Activated naive CD8-positive, alpha-beta T cell (primary cell): Measurements from ENCODE around the gene IKZF4.

Experiments
- H3K27ac Mint-ChIP-seq: one replicate; pipeline ENCODE4 v1.8.0; 2021; ENCODE audit warnings: mixed read lengths
- H3K27me3 Mint-ChIP-seq: one replicate; pipeline ENCODE4 v1.8.0; 2021; ENCODE audit warnings: mixed read lengths
- H3K36me3 Mint-ChIP-seq: one replicate; pipeline ENCODE4 v1.8.0; 2021; ENCODE audit warnings: mixed read lengths
- H3K4me1 Mint-ChIP-seq: one replicate; pipeline ENCODE4 v1.8.0; 2021; ENCODE audit warnings: low read depth, mixed read lengths
- H3K4me3 Mint-ChIP-seq: one replicate; pipeline ENCODE4 v1.8.0; 2021; ENCODE audit warnings: mild to moderate bottlenecking, mixed read lengths
- H3K9me3 Mint-ChIP-seq: one replicate; pipeline ENCODE4 v1.8.0; 2021; ENCODE audit warnings: low read depth, mixed read lengths

Gene IKZF4

DNA sequence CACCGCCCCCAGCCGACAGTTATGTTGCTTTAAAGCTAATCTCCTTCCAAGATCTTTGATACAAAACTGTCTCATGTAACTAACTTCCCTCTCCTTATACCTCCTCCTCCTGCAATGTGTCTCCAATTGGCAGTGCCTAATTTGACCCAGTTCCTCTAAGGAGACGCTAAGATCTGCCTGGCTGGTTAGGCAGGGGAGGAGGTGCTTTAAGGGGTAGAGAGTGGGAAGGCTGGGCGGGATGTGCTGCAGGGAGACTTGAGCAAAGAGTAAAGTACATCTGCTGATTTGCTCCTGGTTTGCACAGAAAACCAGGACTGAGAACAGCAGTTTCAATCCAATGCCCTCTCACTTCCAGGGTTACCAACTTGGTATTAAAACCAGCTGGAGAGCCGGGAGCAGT, 7.4 kb upstream of the IKZF4 start:
- Mint-ChIP-seq H3K36me3 (peaks cover 14% of the 10 kb centered on the region), H3K27ac (no peak overlapping the region), H3K27me3 (no peaks in the 10 kb centered on the region), H3K4me1 (peaks cover 17% of the 10 kb centered on the region), H3K4me3 (no peak overlapping the region), H3K9me3 (no peaks in the 10 kb centered on the region)

DNA sequence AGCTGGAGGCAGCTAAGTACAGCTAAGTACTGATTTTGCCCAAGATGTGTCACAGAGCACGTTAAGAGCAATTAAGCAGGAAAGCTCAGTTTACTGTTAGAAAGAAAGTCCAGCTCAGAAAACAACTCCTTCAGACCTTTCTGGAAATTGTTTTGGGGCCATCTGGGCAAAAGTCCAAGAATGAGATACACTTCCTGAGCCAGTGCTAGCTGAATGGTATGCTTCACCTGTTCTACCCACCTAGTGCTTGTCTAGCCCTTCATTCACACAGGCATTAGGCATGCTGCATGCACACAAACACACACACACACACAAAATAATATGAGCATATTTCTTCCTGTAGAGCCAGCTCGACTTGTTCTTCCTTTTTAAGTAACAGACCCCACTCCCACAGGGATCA, 6.6 kb upstream of the IKZF4 start:
- Mint-ChIP-seq H3K27me3 (no peaks in the 10 kb centered on the region), H3K36me3 (peaks cover 14% of the 10 kb centered on the region), H3K9me3 (no peaks in the 10 kb centered on the region), H3K27ac (no peak overlapping the region), H3K4me1 (peaks cover 13% of the 10 kb centered on the region), H3K4me3 (no peak overlapping the region)

DNA sequence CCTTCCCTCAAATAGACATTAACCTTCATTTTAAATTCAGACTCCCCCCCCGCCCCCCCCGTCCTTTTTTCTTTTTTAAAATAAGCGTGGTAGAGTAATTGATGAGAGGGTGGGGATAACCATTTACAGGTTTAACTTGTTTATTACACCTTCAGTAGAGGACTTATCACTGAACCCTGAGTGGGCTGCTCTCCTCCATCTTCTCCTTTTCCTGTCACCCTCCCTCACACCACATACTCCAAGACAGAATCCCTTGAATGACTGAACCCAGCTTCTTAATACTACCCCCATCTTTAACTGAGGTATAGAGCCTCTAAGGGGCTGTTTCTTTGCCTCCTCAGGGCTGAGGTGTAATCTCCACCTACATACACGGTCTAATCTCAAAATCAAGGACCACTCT, 3.7 kb upstream of the IKZF4 start:
- Mint-ChIP-seq H3K4me1 (peaks cover 21% of the 10 kb centered on the region), H3K9me3 (no peaks in the 10 kb centered on the region), H3K27ac (no peak overlapping the region), H3K27me3 (no peaks in the 10 kb centered on the region), H3K4me3 (no peak overlapping the region), H3K36me3 (peaks cover 11% of the 10 kb centered on the region)

DNA sequence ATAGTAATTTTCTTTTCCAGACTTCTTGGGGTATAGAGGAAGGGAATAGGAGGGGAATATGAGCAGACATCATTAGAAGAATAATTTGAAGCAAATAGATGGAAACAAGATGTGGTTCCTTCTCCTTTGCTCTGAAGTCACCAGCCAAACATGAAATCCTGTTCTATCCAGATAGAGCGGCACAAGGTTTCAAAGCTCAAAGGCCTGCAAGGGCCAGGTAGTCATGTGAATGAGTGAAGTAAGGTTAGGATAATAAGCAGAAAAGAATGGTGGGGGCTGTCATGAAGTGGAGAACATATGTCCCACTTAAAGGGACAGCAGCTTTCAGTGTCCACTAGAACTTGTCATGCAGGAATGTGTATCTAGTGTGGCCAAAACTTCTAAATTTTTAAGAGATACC, 2.5 kb upstream of the IKZF4 start:
- Mint-ChIP-seq H3K4me1 (peaks cover 27% of the 10 kb centered on the region), H3K36me3 (peaks cover 8% of the 10 kb centered on the region), H3K9me3 (no peaks in the 10 kb centered on the region), H3K27me3 (no peaks in the 10 kb centered on the region), H3K4me3 (no peak overlapping the region), H3K27ac (no peak overlapping the region)

DNA sequence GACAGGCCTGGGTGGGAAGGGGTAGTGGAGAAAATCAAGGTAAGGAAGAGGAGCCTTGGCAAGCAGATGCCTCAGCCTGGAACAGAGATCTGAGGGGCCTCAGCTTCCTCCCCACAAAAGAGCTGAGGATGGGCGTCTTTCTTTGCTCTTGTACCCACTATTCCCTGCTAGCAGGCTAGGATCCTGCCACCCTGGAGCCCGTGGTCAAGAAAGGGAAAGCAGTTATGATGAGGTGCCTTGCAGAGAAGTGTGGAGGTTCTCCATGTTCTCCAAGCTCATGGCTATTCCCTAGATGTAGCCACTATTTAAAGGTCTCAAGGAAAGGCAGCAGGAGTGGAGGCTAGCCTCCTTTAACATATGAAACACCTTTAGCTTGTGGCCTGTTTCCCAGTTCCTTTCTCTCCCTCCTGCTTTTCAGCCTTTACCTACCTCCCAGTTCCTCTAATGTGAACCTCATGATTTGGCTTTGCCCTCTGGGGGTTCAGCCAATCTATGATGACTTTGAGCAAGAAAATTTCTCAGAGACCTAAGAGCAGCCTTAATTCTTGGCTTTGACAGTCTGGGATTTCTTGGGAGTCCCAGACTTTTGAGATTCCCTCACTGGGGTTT, 1.1 kb downstream of the IKZF4 start:
- peaks cover 7% of the 10 kb centered on the region for H3K36me3 Mint-ChIP-seq
- H3K9me3 Mint-ChIP-seq: no peaks in the 10 kb centered on the region
- H3K27me3 Mint-ChIP-seq: no peaks in the 10 kb centered on the region
- H3K4me1 Mint-ChIP-seq: peaks cover 30% of the 10 kb centered on the region
- peak overlapping the region; percentile 94 for H3K4me3 Mint-ChIP-seq
- peak overlapping the region; percentile 95 for H3K27ac Mint-ChIP-seq

DNA sequence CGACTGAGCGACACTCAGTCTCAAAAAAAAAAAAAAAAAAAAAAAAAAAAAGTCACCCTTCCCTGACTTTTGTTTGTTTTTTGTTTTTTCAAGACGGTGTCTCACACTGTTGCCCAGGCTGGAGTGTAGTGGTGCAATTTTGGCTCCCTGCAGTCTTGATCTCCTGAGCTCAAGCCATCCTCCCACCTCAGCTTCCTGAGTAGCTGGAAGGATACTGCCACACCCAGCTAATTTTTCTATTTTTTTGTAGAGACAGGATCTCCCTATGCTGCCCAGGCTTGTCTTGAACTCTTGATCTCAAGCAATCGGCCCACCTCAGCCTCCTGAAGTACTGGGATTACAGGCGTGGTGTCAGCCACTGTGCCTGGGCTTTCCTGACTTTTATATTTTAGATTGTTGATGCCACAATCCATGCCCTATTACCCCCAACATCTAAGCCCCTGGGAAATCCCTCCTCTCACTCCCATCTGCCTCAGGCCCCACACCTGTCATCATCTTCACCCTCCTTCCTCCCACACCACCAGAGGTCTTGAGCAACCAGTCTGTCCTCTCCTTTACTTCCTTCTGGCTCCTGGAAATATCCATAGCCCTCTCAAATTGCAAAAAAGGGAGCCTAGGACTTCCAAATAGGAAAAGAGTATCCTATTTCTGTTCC, 7.8 kb downstream of the IKZF4 start:
- Mint-ChIP-seq H3K27me3 (no peaks in the 10 kb centered on the region), H3K4me3 (peak overlapping the region; percentile 35), H3K9me3 (no peaks in the 10 kb centered on the region), H3K4me1 (peaks cover 49% of the 10 kb centered on the region), H3K27ac (peak overlapping the region; percentile 29), H3K36me3 (peaks cover 25% of the 10 kb centered on the region)

DNA sequence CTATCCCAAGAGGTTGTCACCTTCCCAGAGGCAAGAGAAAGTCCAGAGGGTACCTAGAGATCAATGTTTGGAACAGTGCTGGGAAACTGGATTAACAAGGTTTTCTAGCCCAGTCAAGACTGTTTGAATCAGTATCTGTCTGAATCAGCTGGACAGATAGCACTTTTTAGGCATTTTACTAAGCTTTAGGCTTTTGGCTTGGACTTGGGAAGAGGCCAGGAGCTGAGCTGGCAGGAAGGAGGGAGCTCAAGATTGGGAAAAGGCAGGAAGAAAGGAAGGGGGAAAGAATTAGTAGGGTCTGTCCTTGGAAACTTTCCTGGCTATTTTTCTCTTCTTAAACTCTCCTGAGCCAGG, 8.3 kb downstream of the IKZF4 start:
- Mint-ChIP-seq H3K27ac (peak overlapping the region; percentile 29), H3K4me3 (peak overlapping the region; percentile 35), H3K9me3 (no peaks in the 10 kb centered on the region), H3K4me1 (peaks cover 49% of the 10 kb centered on the region), H3K27me3 (no peaks in the 10 kb centered on the region), H3K36me3 (peaks cover 25% of the 10 kb centered on the region)

DNA sequence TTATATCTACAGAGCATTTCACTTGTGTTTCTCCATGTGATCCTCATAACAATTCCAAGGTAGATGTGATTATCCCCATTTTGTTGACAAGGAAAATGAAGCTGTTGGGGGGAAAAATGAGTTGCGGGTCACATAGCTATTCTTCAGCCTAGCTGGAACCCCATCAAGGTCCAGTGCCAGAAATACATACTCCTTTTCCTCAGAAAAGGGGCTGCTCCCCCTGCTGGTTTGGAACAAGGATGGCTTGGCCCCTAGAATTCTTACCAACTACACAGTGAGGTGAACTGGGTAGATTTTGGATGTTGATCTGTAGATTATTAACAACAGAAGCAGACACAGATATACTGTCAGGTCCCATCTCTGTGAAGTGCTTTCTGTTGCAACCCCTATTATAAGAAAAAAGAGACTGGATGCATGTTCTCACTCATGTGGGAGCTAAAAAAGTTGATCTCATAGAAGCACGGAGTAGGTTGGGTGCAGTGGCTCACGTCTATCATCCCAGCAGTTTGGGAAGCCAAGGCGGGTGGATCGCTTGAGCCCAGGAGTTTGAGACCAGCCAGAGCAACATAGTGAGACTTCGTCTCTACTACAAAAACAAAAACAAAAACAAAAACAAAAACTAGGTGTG, 8.9 kb downstream of the IKZF4 start:
- Mint-ChIP-seq H3K4me3 (no peak overlapping the region), H3K27me3 (no peaks in the 10 kb centered on the region), H3K36me3 (peaks cover 25% of the 10 kb centered on the region), H3K4me1 (peaks cover 55% of the 10 kb centered on the region), H3K27ac (peak overlapping the region; percentile 91), H3K9me3 (no peaks in the 10 kb centered on the region)

DNA sequence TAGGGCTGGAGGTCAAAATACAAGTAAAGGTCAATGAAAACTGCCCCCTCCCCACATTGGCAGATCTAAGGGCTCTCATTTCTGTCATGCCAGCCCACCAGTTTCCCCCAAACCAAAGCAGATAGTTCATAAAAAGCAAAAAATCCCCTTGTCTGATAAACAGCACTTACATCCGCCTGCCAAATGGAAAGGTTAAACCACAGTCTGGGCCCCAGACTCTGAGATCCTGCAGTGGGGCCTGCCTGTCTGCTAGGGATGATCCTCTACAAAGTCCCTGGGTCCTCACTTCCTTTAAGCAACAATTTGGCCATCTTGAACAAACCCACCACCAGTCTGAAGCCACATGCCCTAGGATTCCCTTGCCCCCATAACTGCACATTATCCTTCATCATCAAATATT, 11.1 kb downstream of the IKZF4 start:
- Mint-ChIP-seq H3K27me3 (no peaks in the 10 kb centered on the region), H3K4me3 (peak overlapping the region; percentile 71), H3K36me3 (peaks cover 28% of the 10 kb centered on the region), H3K27ac (peak overlapping the region; percentile 97), H3K9me3 (no peaks in the 10 kb centered on the region), H3K4me1 (peaks cover 74% of the 10 kb centered on the region)

DNA sequence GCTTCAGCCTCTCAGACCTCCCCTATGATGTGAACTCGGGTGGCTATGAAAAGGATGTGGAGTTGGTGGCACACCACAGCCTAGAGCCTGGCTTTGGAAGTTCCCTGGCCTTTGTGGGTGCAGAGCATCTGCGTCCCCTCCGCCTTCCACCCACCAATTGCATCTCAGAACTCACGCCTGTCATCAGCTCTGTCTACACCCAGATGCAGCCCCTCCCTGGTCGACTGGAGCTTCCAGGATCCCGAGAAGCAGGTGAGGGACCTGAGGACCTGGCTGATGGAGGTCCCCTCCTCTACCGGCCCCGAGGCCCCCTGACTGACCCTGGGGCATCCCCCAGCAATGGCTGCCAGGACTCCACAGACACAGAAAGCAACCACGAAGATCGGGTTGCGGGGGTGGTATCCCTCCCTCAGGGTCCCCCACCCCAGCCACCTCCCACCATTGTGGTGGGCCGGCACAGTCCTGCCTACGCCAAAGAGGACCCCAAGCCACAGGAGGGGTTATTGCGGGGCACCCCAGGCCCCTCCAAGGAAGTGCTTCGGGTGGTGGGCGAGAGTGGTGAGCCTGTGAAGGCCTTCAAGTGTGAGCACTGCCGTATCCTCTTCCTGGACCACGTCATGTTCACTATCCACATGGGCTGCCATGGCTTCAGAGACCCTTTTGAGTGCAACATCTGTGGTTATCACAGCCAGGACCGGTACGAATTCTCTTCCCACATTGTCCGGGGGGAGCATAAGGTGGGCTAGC, 13.9 kb downstream of the IKZF4 start:
- Mint-ChIP-seq H3K4me1 (peaks cover 82% of the 10 kb centered on the region), H3K27ac (peak overlapping the region; percentile 89), H3K36me3 (peaks cover 18% of the 10 kb centered on the region), H3K27me3 (no peaks in the 10 kb centered on the region), H3K9me3 (no peaks in the 10 kb centered on the region), H3K4me3 (peak overlapping the region; percentile 73)

DNA sequence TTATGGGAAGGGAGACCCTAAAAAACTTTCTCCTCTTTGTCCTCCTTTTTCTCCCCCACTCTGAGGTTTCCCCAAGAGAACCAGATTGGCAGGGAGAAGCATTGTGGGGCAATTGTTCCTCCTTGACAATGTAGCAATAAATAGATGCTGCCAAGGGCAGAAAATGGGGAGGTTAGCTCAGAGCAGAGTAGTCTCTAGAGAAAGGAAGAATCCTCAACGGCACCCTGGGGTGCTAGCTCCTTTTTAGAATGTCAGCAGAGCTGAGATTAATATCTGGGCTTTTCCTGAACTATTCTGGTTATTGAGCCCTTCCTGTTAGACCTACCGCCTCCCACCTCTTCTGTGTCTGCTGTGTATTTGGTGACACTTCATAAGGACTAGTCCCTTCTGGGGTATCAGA, 16.3 kb downstream of the IKZF4 start:
- Mint-ChIP-seq H3K4me3 (peak overlapping the region; percentile 32), H3K4me1 (peaks cover 87% of the 10 kb centered on the region), H3K36me3 (peaks cover 15% of the 10 kb centered on the region), H3K9me3 (no peaks in the 10 kb centered on the region), H3K27ac (peak overlapping the region; percentile 68), H3K27me3 (no peaks in the 10 kb centered on the region)

DNA sequence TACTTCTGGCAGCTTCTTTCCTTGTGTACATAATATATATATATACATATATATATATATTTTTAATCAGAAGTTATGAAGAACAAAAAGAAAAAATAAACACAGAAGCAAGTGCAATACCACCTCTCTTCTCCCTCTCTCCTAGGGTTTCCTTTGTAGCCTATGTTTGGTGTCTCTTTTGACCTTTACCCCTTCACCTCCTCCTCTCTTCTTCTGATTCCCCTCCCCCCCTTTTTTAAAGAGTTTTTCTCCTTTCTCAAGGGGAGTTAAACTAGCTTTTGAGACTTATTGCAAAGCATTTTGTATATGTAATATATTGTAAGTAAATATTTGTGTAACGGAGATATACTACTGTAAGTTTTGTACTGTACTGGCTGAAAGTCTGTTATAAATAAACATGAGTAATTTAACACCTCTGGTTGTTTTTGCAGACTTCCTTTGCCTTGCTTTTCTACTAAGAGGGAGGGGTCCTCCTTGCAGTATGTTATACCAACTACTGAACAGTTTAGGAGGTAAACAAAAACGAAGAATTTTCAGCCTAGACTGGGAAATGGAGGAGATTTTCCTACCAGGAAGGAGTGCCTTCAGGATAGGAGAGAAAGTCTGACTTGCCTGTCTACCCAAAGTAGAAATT, 17.3 kb downstream of the IKZF4 start:
- no peaks in the 10 kb centered on the region for H3K27me3 Mint-ChIP-seq
- H3K27ac Mint-ChIP-seq: peak overlapping the region; percentile 81
- H3K9me3 Mint-ChIP-seq: no peaks in the 10 kb centered on the region
- H3K36me3 Mint-ChIP-seq: peaks cover 18% of the 10 kb centered on the region
- H3K4me3 Mint-ChIP-seq: peak overlapping the region; percentile 32
- peaks cover 84% of the 10 kb centered on the region for H3K4me1 Mint-ChIP-seq

DNA sequence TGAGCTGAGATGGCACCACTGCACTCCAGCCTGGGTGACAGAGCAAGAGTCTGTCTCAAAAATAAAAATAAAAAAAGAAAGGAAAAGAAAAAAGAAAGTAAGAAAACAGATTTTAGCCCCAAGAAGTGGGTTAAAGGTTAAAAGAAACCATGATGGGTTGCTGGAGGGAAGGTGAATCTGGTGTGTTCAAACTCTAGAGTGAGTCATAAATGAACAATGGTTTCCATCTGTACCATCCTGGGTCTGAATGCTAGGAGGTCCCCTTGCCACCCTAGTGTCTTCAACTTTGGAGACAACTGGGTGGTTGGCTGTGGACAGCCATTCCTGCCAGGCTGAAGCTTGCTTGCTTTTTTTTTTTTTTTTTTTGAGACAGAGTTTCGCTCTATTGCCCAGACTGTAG, 19.3 kb downstream of the IKZF4 start:
- H3K4me3 Mint-ChIP-seq: peak overlapping the region; percentile 100

DNA sequence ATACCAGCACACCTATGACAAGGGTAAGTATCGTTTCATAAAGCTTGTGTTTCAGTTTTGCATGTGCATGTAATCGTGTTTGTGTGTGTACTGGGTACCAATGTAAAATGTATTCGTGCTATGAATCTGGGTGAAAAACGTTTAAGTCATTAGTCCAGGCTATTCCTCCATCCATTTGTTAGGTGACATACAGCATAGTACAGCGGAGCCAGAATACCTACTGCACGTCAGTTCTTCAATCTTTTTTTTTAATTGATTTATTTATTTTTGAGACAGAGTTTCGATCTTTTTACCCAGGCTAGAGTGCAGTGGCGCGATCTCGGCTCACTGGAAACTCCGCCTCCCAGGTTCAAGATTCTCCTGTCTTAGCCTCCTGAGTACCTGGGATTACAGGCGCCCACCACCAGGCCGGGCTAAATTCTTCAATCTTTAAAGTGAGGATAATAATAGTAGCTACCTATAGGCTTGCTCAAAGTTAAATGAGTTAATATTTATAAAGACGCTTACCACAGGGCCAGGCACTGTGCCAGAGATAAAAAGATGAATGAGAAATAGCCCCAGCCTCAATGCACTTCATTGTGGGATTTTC, 20.2 kb downstream of the IKZF4 start:
- no peaks in the 10 kb centered on the region for H3K27me3 Mint-ChIP-seq
- peaks cover 72% of the 10 kb centered on the region for H3K4me1 Mint-ChIP-seq
- peak overlapping the region; percentile 100 for H3K4me3 Mint-ChIP-seq
- peak overlapping the region; percentile 100 for H3K27ac Mint-ChIP-seq
- no peaks in the 10 kb centered on the region for H3K9me3 Mint-ChIP-seq
- H3K36me3 Mint-ChIP-seq: peaks cover 18% of the 10 kb centered on the region

More for the DNA sequence above, 19.3 kb downstream of the IKZF4 start:
- Mint-ChIP-seq H3K36me3 (peaks cover 23% of the 10 kb centered on the region), H3K9me3 (no peaks in the 10 kb centered on the region), H3K27ac (peak overlapping the region; percentile 100), H3K27me3 (no peaks in the 10 kb centered on the region), H3K4me1 (peaks cover 77% of the 10 kb centered on the region)
